ENCODE measurements around the gene CNTRL. TPM values are rescaled to one million over a fixed set of nuclear protein-coding genes. Genes with fewer than 3 reads are reported as not detected.
A peak's percentile ranks its signal among the peaks of the same experiment; 100 is the strongest.

Gene CNTRL
- total and polyA plus RNA-seq, 3 experiments from 2014 or later, result 24.6 to 62.8 (median 59.4) TPM

- no peak overlapping the region for H3K27ac ChIP-seq (ENCODE audit: low read depth, low read length)
- no peak overlapping the region for H3K4me3 Mint-ChIP-seq
- H3K4me1 ChIP-seq (ENCODE audit: insufficient read depth, low read length), result peaks cover 7% of the 10 kb centered on the region
- no peak for DNase-seq
- no peaks in the 10 kb centered on the region for H3K9me3 ChIP-seq (ENCODE audit: low read length)
- H3K27me3 Mint-ChIP-seq, result no peaks in the 10 kb centered on the region
- peaks cover 19 to 93% (median 32%) of the 10 kb centered on the region in 3 donors for H3K36me3 Mint-ChIP-seq
- no peaks in the 10 kb centered on the region for H3K9me3 Mint-ChIP-seq
- peak overlapping the region in 5 of 8 donors; percentile 4 to 63 (median 33) for H3K27ac Mint-ChIP-seq
- H3K4me3 ChIP-seq (ENCODE audit: low read length), result no peak overlapping the region
- peaks cover 40% of the 10 kb centered on the region for H3K36me3 ChIP-seq (ENCODE audit: insufficient read depth, low read length)
- CTCF ChIA-PET, result interaction anchor here (1.8 kb wide), 1 partner anchor 18 kb away, joined by 6 read pairs; no protein-coding TSS in a partner anchor
- POLR2A ChIA-PET, result no interaction called here
- H3K4me1 Mint-ChIP-seq, result peaks cover 15 to 34% (median 30%) of the 10 kb centered on the region in 3 donors
- no peaks in the 10 kb centered on the region for H3K27me3 ChIP-seq (ENCODE audit: insufficient read depth, low read length, poor library complexity, severe bottlenecking)
Measured at GRCh38 chr9:121138973-121139372, 64.2 kb downstream of the CNTRL start.

- Histone ChIP-seq H3K4me1 (ENCODE audit: insufficient read depth, low read length) (no peaks in the 10 kb centered on the region), H3K4me3 (ENCODE audit: low read length) (no peak overlapping the region), H3K27me3 (ENCODE audit: insufficient read depth, low read length, poor library complexity, severe bottlenecking) (no peaks in the 10 kb centered on the region), H3K36me3 (ENCODE audit: insufficient read depth, low read length) (peaks cover 52% of the 10 kb centered on the region), H3K27ac (ENCODE audit: low read depth, low read length) (no peak overlapping the region), H3K9me3 (ENCODE audit: low read length) (no peaks in the 10 kb centered on the region)
- H3K27ac Mint-ChIP-seq, result peak overlapping the region in 6 of 8 donors; percentile 1 to 87 (median 42)
- POLR2A ChIA-PET, result no interaction called here
- no peaks in the 10 kb centered on the region for H3K9me3 Mint-ChIP-seq
- H3K4me3 Mint-ChIP-seq, result no peak overlapping the region
- H3K36me3 Mint-ChIP-seq, result peaks cover 26 to 96% (median 43%) of the 10 kb centered on the region in 3 donors
- no peak for DNase-seq
- no peaks in the 10 kb centered on the region for H3K27me3 Mint-ChIP-seq
- CTCF ChIA-PET, result no interaction called here
- H3K4me1 Mint-ChIP-seq, result peaks cover 10 to 22% (median 19%) of the 10 kb centered on the region in 3 donors
Measured at GRCh38 chr9:121140162-121140561, 65.4 kb downstream of the CNTRL start.

- ChIA-PET POLR2A (no interaction called here), CTCF (no interaction called here)
- H3K36me3 ChIP-seq (ENCODE audit: insufficient read depth, low read length), result peaks cover 58% of the 10 kb centered on the region
- Mint-ChIP-seq H3K27me3 (no peaks in the 10 kb centered on the region), H3K9me3 (no peaks in the 10 kb centered on the region), H3K27ac (peak overlapping the region in 4 of 8 donors; percentile 15 to 79 (median 49)), H3K4me3 (no peak overlapping the region), H3K36me3 (peaks cover 26 to 94% (median 42%) of the 10 kb centered on the region in 3 donors), H3K4me1 (peaks cover 7 to 18% (median 14%) of the 10 kb centered on the region in 3 donors)
- no peak for DNase-seq
- no peaks in the 10 kb centered on the region for H3K27me3 ChIP-seq (ENCODE audit: insufficient read depth, low read length, poor library complexity, severe bottlenecking)
- no peaks in the 10 kb centered on the region for H3K9me3 ChIP-seq (ENCODE audit: low read length)
- H3K27ac ChIP-seq (ENCODE audit: low read depth, low read length), result no peak overlapping the region
- H3K4me1 ChIP-seq (ENCODE audit: insufficient read depth, low read length), result no peaks in the 10 kb centered on the region
- no peak overlapping the region for H3K4me3 ChIP-seq (ENCODE audit: low read length)
Measured at GRCh38 chr9:121141306-121141705, 66.6 kb downstream of the CNTRL start.

GRCh38 chr9:121141706-121142105 lies 67.0 kb downstream of the CNTRL start:
- H3K4me3 Mint-ChIP-seq, result no peak overlapping the region
- H3K36me3 Mint-ChIP-seq, result peaks cover 26 to 94% (median 44%) of the 10 kb centered on the region in 3 donors
- H3K27ac Mint-ChIP-seq, result peak overlapping the region in 1 of 8 donors; percentile 83
- no peaks in the 10 kb centered on the region for H3K27me3 Mint-ChIP-seq
- CTCF ChIA-PET, result no interaction called here
- peaks cover 7 to 15% (median 13%) of the 10 kb centered on the region in 3 donors for H3K4me1 Mint-ChIP-seq
- H3K4me3 ChIP-seq (ENCODE audit: low read length), result no peak overlapping the region
- DNase-seq, result no peak
- H3K27ac ChIP-seq (ENCODE audit: low read depth, low read length), result no peak overlapping the region
- no peaks in the 10 kb centered on the region for H3K27me3 ChIP-seq (ENCODE audit: insufficient read depth, low read length, poor library complexity, severe bottlenecking)
- no peaks in the 10 kb centered on the region for H3K9me3 Mint-ChIP-seq
- no peaks in the 10 kb centered on the region for H3K4me1 ChIP-seq (ENCODE audit: insufficient read depth, low read length)
- POLR2A ChIA-PET, result no interaction called here
- no peaks in the 10 kb centered on the region for H3K9me3 ChIP-seq (ENCODE audit: low read length)
- H3K36me3 ChIP-seq (ENCODE audit: insufficient read depth, low read length), result peaks cover 62% of the 10 kb centered on the region

GRCh38 chr9:121143771-121144170 lies 69.0 kb downstream of the CNTRL start:
- peaks cover 26 to 97% (median 47%) of the 10 kb centered on the region in 3 donors for H3K36me3 Mint-ChIP-seq
- Histone ChIP-seq H3K4me1 (ENCODE audit: insufficient read depth, low read length) (no peaks in the 10 kb centered on the region), H3K27me3 (ENCODE audit: insufficient read depth, low read length, poor library complexity, severe bottlenecking) (no peaks in the 10 kb centered on the region), H3K36me3 (ENCODE audit: insufficient read depth, low read length) (peaks cover 78% of the 10 kb centered on the region), H3K4me3 (ENCODE audit: low read length) (no peak overlapping the region), H3K9me3 (ENCODE audit: low read length) (no peaks in the 10 kb centered on the region), H3K27ac (ENCODE audit: low read depth, low read length) (no peak overlapping the region)
- POLR2A ChIA-PET, result interaction anchor here (1.7 kb wide), 1 partner anchor 23 kb away, joined by 3 read pairs; no protein-coding TSS in a partner anchor
- H3K27me3 Mint-ChIP-seq, result no peaks in the 10 kb centered on the region
- no peak overlapping the region for H3K4me3 Mint-ChIP-seq
- DNase-seq, result no peak
- peaks cover 0 to 6% (median 4%) of the 10 kb centered on the region in 3 donors for H3K4me1 Mint-ChIP-seq
- H3K27ac Mint-ChIP-seq, result peak overlapping the region in 4 of 8 donors; percentile 10 to 92 (median 60)
- no peaks in the 10 kb centered on the region for H3K9me3 Mint-ChIP-seq
- CTCF ChIA-PET, result no interaction called here

GRCh38 chr9:121144482-121144881 lies 69.7 kb downstream of the CNTRL start:
- ChIA-PET POLR2A (no interaction called here), CTCF (no interaction called here)

GRCh38 chr9:121150188-121150587 lies 75.4 kb downstream of the CNTRL start:
- no peak for DNase-seq

More at GRCh38 chr9:121144482-121144881, 69.7 kb downstream of the CNTRL start:
- no peaks in the 10 kb centered on the region for H3K9me3 Mint-ChIP-seq
- Histone ChIP-seq H3K36me3 (ENCODE audit: insufficient read depth, low read length) (peaks cover 75% of the 10 kb centered on the region), H3K27me3 (ENCODE audit: insufficient read depth, low read length, poor library complexity, severe bottlenecking) (no peaks in the 10 kb centered on the region), H3K4me1 (ENCODE audit: insufficient read depth, low read length) (no peaks in the 10 kb centered on the region), H3K9me3 (ENCODE audit: low read length) (no peaks in the 10 kb centered on the region), H3K27ac (ENCODE audit: low read depth, low read length) (no peak overlapping the region), H3K4me3 (ENCODE audit: low read length) (no peak overlapping the region)
- H3K27me3 Mint-ChIP-seq, result no peaks in the 10 kb centered on the region
- peaks cover 0 to 6% (median 4%) of the 10 kb centered on the region in 3 donors for H3K4me1 Mint-ChIP-seq
- no peak overlapping the region for H3K4me3 Mint-ChIP-seq
- peak overlapping the region in 5 of 8 donors; percentile 10 to 78 (median 30) for H3K27ac Mint-ChIP-seq
- DNase-seq, result no peak
- H3K36me3 Mint-ChIP-seq, result peaks cover 26 to 96% (median 49%) of the 10 kb centered on the region in 3 donors

GRCh38 chr9:121153642-121154041 lies 78.9 kb downstream of the CNTRL start:
- ChIA-PET CTCF (no interaction called here), POLR2A (no interaction called here)
- H3K27me3 Mint-ChIP-seq, result no peaks in the 10 kb centered on the region
- Histone ChIP-seq H3K4me1 (ENCODE audit: insufficient read depth, low read length) (peaks cover 6% of the 10 kb centered on the region), H3K9me3 (ENCODE audit: low read length) (no peaks in the 10 kb centered on the region), H3K4me3 (ENCODE audit: low read length) (no peak overlapping the region), H3K27ac (ENCODE audit: low read depth, low read length) (no peak overlapping the region), H3K27me3 (ENCODE audit: insufficient read depth, low read length, poor library complexity, severe bottlenecking) (no peaks in the 10 kb centered on the region), H3K36me3 (ENCODE audit: insufficient read depth, low read length) (peaks cover 61% of the 10 kb centered on the region)
- no peak for DNase-seq
- no peak overlapping the region for H3K4me3 Mint-ChIP-seq
- peak overlapping the region in 4 of 8 donors; percentile 13 to 73 (median 14) for H3K27ac Mint-ChIP-seq
- H3K4me1 Mint-ChIP-seq, result peaks cover 33 to 38% (median 34%) of the 10 kb centered on the region in 3 donors
- no peaks in the 10 kb centered on the region for H3K9me3 Mint-ChIP-seq
- H3K36me3 Mint-ChIP-seq, result peaks cover 22 to 86% (median 38%) of the 10 kb centered on the region in 3 donors

More at GRCh38 chr9:121150188-121150587, 75.4 kb downstream of the CNTRL start:
- Histone ChIP-seq H3K27ac (ENCODE audit: low read depth, low read length) (no peak overlapping the region), H3K9me3 (ENCODE audit: low read length) (no peaks in the 10 kb centered on the region), H3K27me3 (ENCODE audit: insufficient read depth, low read length, poor library complexity, severe bottlenecking) (no peaks in the 10 kb centered on the region), H3K4me1 (ENCODE audit: insufficient read depth, low read length) (no peaks in the 10 kb centered on the region), H3K4me3 (ENCODE audit: low read length) (no peak overlapping the region), H3K36me3 (ENCODE audit: insufficient read depth, low read length) (peaks cover 68% of the 10 kb centered on the region)
- Mint-ChIP-seq H3K27ac (peak overlapping the region in 4 of 8 donors; percentile 30 to 79 (median 45)), H3K4me1 (peaks cover 18 to 22% (median 19%) of the 10 kb centered on the region in 3 donors), H3K9me3 (no peaks in the 10 kb centered on the region), H3K27me3 (no peaks in the 10 kb centered on the region), H3K4me3 (no peak overlapping the region), H3K36me3 (peaks cover 3 to 87% (median 43%) of the 10 kb centered on the region in 3 donors)
- CTCF ChIA-PET, result interaction anchor here (1.3 kb wide), 1 partner anchor 29 kb away, joined by 3 read pairs; no protein-coding TSS in a partner anchor
- POLR2A ChIA-PET, result interaction anchor here (0.6 kb wide), 1 partner anchor 58 kb away, joined by 4 read pairs; no protein-coding TSS in a partner anchor

All from CD8-positive, alpha-beta memory T cell (primary cell).